ENCODE results near the gene RPS19. TPM values are rescaled to one million over a fixed set of nuclear protein-coding genes. Genes with fewer than 3 reads are reported as not detected.

The RPS19 gene
- total RNA-seq (4,411 TPM), polyA plus RNA-seq (ENCODE audit: insufficient read depth in 1 of 8, insufficient read length in 8 of 8, low replicate concordance in 1 of 8) (1,000 to 10,000 TPM; 2,442 to 2,898 (median 2,547) TPM)
- long read RNA-seq, donor 1, transcript RPS19-205 (3 exons, 601 nt), result minor isoform, 7 of 1,081 reads
- long read RNA-seq, donor 1, transcript RPS19-206 (6 exons, 2,359 nt), result major isoform, 763 of 1,081 reads
- long read RNA-seq, donor 1, partial matches to known transcripts, result 301 of 1,081 reads
- long read RNA-seq, donor 1, other reads (novel, unspliced or antisense), result 10 of 1,081 reads
- long read RNA-seq, donor 2, transcript RPS19-206 (6 exons, 2,359 nt), result major isoform, 178 of 285 reads
- long read RNA-seq, donor 2, partial matches to known transcripts, result 103 of 285 reads
- long read RNA-seq, donor 2, other reads (novel, unspliced or antisense), result 0 of 285 reads
- long read RNA-seq, donor 3, transcript RPS19-206 (6 exons, 2,359 nt), result major isoform, 1,317 of 1,714 reads
- long read RNA-seq, donor 3, partial matches to known transcripts, result 382 of 1,714 reads
- long read RNA-seq, donor 3, other reads (novel, unspliced or antisense), result 7 of 1,714 reads
- long read RNA-seq, donor 4, transcript RPS19-206 (6 exons, 2,359 nt), result major isoform, 1,306 of 2,169 reads
- long read RNA-seq, donor 4, partial matches to known transcripts, result 851 of 2,169 reads
- long read RNA-seq, donor 4, other reads (novel, unspliced or antisense), result 5 of 2,169 reads
- long read RNA-seq, donor 5, transcript RPS19-205 (3 exons, 601 nt), result minor isoform, 13 of 4,225 reads
- long read RNA-seq, donor 5, transcript RPS19-201 (6 exons, 500 nt), result minor isoform, 6 of 4,225 reads
- long read RNA-seq, donor 5, transcript RPS19-206 (6 exons, 2,359 nt), result major isoform, 3,181 of 4,225 reads
- long read RNA-seq, donor 5, partial matches to known transcripts, result 980 of 4,225 reads
- long read RNA-seq, donor 5, other reads (novel, unspliced or antisense), result 41 of 4,225 reads
- long read RNA-seq, donor 6, transcript RPS19-201 (6 exons, 500 nt), result minor isoform, 6 of 5,294 reads
- long read RNA-seq, donor 6, transcript RPS19-205 (3 exons, 601 nt), result minor isoform, 16 of 5,294 reads
- long read RNA-seq, donor 6, transcript RPS19-206 (6 exons, 2,359 nt), result major isoform, 3,727 of 5,294 reads
- long read RNA-seq, donor 6, partial matches to known transcripts, result 1,472 of 5,294 reads
- long read RNA-seq, donor 6, other reads (novel, unspliced or antisense), result 67 of 5,294 reads
- long read RNA-seq, donor 7, transcript RPS19-206 (6 exons, 2,359 nt), result major isoform, 2,491 of 3,821 reads
- long read RNA-seq, donor 7, transcript RPS19-205 (3 exons, 601 nt), result minor isoform, 17 of 3,821 reads
- long read RNA-seq, donor 7, transcript RPS19-201 (6 exons, 500 nt), result minor isoform, 5 of 3,821 reads
- long read RNA-seq, donor 7, partial matches to known transcripts, result 1,253 of 3,821 reads
- long read RNA-seq, donor 7, other reads (novel, unspliced or antisense), result 53 of 3,821 reads
- long read RNA-seq, donor 8, transcript RPS19-206 (6 exons, 2,359 nt), result major isoform, 1,667 of 2,777 reads
- long read RNA-seq, donor 8, transcript RPS19-205 (3 exons, 601 nt), result minor isoform, 19 of 2,777 reads
- long read RNA-seq, donor 8, partial matches to known transcripts, result 1,068 of 2,777 reads
- long read RNA-seq, donor 8, other reads (novel, unspliced or antisense), result 21 of 2,777 reads
- long read RNA-seq, donor 9, transcript RPS19-206 (6 exons, 2,359 nt), result major isoform, 1,541 of 2,515 reads
- long read RNA-seq, donor 9, transcript RPS19-205 (3 exons, 601 nt), result minor isoform, 13 of 2,515 reads
- long read RNA-seq, donor 9, partial matches to known transcripts, result 943 of 2,515 reads
- long read RNA-seq, donor 9, other reads (novel, unspliced or antisense), result 15 of 2,515 reads
- long read RNA-seq, donor 10, transcript RPS19-206 (6 exons, 2,359 nt), result major isoform, 2,298 of 3,632 reads
- long read RNA-seq, donor 10, transcript RPS19-205 (3 exons, 601 nt), result minor isoform, 16 of 3,632 reads
- long read RNA-seq, donor 10, partial matches to known transcripts, result 1,285 of 3,632 reads
- long read RNA-seq, donor 10, other reads (novel, unspliced or antisense), result 28 of 3,632 reads
- long read RNA-seq, donor 11, transcript RPS19-206 (6 exons, 2,359 nt), result major isoform, 1,849 of 2,633 reads
- long read RNA-seq, donor 11, transcript RPS19-205 (3 exons, 601 nt), result minor isoform, 13 of 2,633 reads
- long read RNA-seq, donor 11, partial matches to known transcripts, result 736 of 2,633 reads
- long read RNA-seq, donor 11, other reads (novel, unspliced or antisense), result 26 of 2,633 reads

DNA sequence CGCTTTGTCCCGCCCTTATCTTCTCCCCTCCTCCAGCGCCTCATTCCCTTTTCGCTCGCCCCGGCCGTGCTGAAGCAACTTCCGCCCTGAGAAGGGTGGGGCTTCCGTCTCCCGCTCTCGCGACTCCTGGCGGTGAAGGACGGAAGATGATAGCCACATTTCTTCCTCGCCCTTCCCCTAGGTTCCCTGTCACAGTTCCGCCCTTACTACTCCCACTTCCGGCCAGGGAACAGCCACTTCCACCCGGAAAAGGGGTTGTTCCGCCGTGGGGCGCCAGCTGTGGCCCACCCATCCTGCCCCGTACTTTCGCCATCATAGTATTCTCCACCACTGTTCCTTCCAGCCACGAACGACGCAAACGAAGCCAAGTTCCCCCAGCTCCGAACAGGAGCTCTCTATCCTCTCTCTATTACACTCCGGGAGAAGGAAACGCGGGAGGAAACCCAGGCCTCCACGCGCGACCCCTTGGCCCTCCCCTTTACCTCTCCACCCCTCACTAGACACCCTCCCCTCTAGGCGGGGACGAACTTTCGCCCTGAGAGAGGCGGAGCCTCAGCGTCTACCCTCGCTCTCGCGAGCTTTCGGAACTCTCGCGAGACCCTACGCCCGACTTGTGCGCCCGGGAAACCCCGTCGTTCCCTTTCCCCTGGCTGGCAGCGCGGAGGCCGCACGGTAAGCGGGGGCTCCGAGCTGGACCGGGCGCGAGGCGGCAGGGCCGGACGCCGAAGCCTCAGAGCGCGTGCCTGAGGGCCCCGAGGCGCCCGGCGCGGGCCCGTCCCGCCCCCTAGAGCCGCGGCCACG lies at the start of gene RPS19:
Gene RPS19 (plus strand): TSS at position 638 of the 801 bp plus-strand sequence. CDS start 520 bp downstream, outside the sequence.
- peak; percentile 100 for DNase-seq
- Histone ChIP-seq H3K27ac (ENCODE audit: low read length) (peak within 1 kb of the TSS; percentile 100), H3K9me3 (replicated peaks; ENCODE audit: control insufficient read depth, low read depth, low read length) (no peaks in the 10 kb centered on the region), H3K4me3 (ENCODE audit: low read length) (peak within 1 kb of the TSS; percentile 92), H3K4me1 (ENCODE audit: control insufficient read depth, insufficient read depth, low read length) (peaks cover 25% of the 10 kb centered on the region), H3K36me3 (ENCODE audit: control insufficient read depth, insufficient read depth, low read length) (peaks cover 39% of the 10 kb centered on the region), H3K27me3 (ENCODE audit: control insufficient read depth, insufficient read depth, low read length) (no peaks in the 10 kb centered on the region)
- under 1% methylated on average over 71 of the region's 76 CpGs for WGBS (ENCODE audit: insufficient coverage)

DNA sequence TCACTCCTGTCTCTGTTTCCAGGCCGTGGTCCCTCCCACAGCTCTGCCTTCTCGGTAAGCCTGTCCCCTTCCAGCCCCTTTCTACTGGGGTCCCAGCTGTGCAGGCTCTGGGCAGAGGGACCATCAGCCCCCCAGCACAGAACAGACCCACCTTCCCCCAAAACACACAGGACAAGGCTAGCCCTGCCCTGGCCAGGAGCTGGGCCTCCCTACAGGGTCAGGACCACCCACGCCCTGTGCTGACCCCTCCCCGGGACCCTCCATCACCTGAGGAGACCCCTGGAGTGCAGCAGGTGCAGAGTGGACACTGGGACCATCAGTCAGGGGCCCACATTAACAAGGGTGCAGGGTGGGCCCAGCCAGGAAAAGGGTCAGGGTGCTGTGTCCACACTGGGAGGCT lies 49.8 kb upstream of the RPS19 start:
- WGBS (ENCODE audit: insufficient coverage), result 31% methylated on average over 2 of the region's 4 CpGs
- Histone ChIP-seq H3K9me3 (replicated peaks; ENCODE audit: control insufficient read depth, low read depth, low read length) (no peaks in the 10 kb centered on the region), H3K4me1 (ENCODE audit: control insufficient read depth, insufficient read depth, low read length) (no peaks in the 10 kb centered on the region), H3K27ac (ENCODE audit: low read length) (no peak overlapping the region), H3K36me3 (ENCODE audit: control insufficient read depth, insufficient read depth, low read length) (no peaks in the 10 kb centered on the region), H3K27me3 (ENCODE audit: control insufficient read depth, insufficient read depth, low read length) (no peaks in the 10 kb centered on the region), H3K4me3 (ENCODE audit: low read length) (no peak overlapping the region)
- DNase-seq, result no peak

DNA sequence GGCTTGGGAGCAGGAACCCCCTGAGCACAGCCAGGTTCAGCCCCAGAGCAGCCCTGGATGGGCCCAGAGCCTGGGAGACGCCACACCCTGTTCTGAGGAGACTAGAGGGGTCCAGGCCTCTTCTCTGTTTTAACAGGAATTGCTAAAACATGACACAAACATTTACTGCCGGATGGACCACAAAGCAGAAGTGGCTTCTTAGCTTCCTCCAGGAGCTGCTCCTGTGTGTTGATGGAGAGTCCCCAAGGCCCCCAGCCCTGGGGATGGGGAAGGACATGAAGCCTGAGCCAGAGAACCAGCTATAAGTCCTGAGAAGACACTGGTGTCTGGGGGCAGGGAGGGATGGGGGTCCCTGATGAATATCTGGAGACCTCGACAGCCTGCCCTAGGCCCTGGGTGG lies 49.0 kb upstream of the RPS19 start:
- no peaks in the 10 kb centered on the region for H3K36me3 ChIP-seq (ENCODE audit: control insufficient read depth, insufficient read depth, low read length)
- H3K4me1 ChIP-seq (ENCODE audit: control insufficient read depth, insufficient read depth, low read length), result no peaks in the 10 kb centered on the region
- WGBS (ENCODE audit: insufficient coverage), result 33% methylated on average over 1 of the region's 3 CpGs
- H3K27ac ChIP-seq (ENCODE audit: low read length), result no peak overlapping the region
- no peak overlapping the region for H3K4me3 ChIP-seq (ENCODE audit: low read length)
- peak; percentile 49 for DNase-seq
- H3K9me3 ChIP-seq (replicated peaks; ENCODE audit: control insufficient read depth, low read depth, low read length), result no peaks in the 10 kb centered on the region
- H3K27me3 ChIP-seq (ENCODE audit: control insufficient read depth, insufficient read depth, low read length), result no peaks in the 10 kb centered on the region

DNA sequence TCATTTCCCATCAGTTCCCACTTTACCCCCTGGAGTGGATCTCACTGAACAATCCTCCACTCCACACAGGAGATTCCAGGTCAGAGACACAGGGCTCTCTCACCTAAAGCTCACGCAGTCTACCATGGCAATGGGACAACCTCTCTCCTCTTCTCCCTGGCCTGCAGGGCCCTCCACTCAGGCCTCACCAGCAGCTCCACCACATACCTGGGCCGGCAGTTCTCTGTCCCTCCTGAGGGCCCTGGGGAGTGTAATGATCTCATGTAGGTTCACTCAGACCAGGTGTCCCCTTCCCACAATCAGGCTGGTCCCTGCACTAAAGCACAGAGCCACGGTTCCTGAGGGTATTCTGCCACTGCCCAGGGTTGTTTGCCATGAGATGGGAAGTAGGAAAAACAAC lies 48.1 kb upstream of the RPS19 start:
- H3K27ac ChIP-seq (ENCODE audit: low read length), result no peak overlapping the region
- no peaks in the 10 kb centered on the region for H3K27me3 ChIP-seq (ENCODE audit: control insufficient read depth, insufficient read depth, low read length)
- no CpG with 5 or more reads among the region's 3 CpGs for WGBS (ENCODE audit: insufficient coverage)

DNA sequence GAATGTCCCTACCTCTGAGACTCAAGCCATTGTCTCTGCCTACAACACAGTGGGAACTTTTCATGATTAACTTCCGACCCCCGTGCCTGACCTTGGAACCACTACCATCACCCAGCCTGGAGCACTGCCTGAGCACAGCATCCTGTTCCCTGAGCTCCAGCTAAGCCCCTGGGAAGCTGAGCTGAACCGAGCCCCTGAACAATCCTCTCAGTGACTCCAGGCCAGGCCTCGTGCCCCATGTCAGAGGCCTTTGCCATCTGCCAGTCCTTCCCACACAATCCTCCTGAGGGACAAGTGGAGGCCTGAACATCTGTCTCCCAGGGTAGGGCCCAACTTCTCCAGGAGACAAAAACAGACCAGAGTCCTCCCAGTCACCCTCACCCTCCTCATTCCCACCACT lies 46.1 kb upstream of the RPS19 start:
- DNase-seq, result no peak
- Histone ChIP-seq H3K4me3 (ENCODE audit: low read length) (no peak overlapping the region), H3K36me3 (ENCODE audit: control insufficient read depth, insufficient read depth, low read length) (no peaks in the 10 kb centered on the region), H3K27ac (ENCODE audit: low read length) (no peak overlapping the region), H3K27me3 (ENCODE audit: control insufficient read depth, insufficient read depth, low read length) (no peaks in the 10 kb centered on the region), H3K4me1 (ENCODE audit: control insufficient read depth, insufficient read depth, low read length) (no peaks in the 10 kb centered on the region), H3K9me3 (replicated peaks; ENCODE audit: control insufficient read depth, low read depth, low read length) (no peaks in the 10 kb centered on the region)
- 45% methylated on average over 3 of the region's 4 CpGs for WGBS (ENCODE audit: insufficient coverage)

More for the DNA sequence above, 48.1 kb upstream of the RPS19 start:
- no peaks in the 10 kb centered on the region for H3K9me3 ChIP-seq (replicated peaks; ENCODE audit: control insufficient read depth, low read depth, low read length)
- H3K36me3 ChIP-seq (ENCODE audit: control insufficient read depth, insufficient read depth, low read length), result no peaks in the 10 kb centered on the region
- H3K4me1 ChIP-seq (ENCODE audit: control insufficient read depth, insufficient read depth, low read length), result no peaks in the 10 kb centered on the region
- DNase-seq, result no peak
- no peak overlapping the region for H3K4me3 ChIP-seq (ENCODE audit: low read length)

DNA sequence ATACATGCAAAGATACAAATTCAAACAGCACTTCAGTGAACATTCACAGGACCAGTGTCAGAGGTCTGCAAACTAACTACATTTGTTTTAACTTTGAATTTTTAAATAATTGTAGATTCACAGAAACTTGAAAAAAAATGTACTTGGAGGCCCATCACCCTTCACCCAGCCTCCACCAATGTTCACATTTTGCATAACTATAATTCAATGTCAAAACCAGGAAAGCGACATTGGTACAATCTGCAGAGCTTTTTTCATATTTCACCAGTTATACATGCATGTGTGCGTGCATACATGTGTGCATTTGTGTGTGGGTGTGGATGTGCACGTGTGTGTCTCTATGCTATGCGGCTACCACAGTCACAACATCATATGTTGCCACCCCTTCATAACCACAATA lies 44.8 kb upstream of the RPS19 start:
- no peak overlapping the region for H3K4me3 ChIP-seq (ENCODE audit: low read length)
- no peaks in the 10 kb centered on the region for H3K36me3 ChIP-seq (ENCODE audit: control insufficient read depth, insufficient read depth, low read length)
- H3K4me1 ChIP-seq (ENCODE audit: control insufficient read depth, insufficient read depth, low read length), result no peaks in the 10 kb centered on the region
- no CpG with 5 or more reads among the region's 4 CpGs for WGBS (ENCODE audit: insufficient coverage)
- H3K27me3 ChIP-seq (ENCODE audit: control insufficient read depth, insufficient read depth, low read length), result no peaks in the 10 kb centered on the region
- DNase-seq, result no peak
- no peak overlapping the region for H3K27ac ChIP-seq (ENCODE audit: low read length)
- no peaks in the 10 kb centered on the region for H3K9me3 ChIP-seq (replicated peaks; ENCODE audit: control insufficient read depth, low read depth, low read length)

DNA sequence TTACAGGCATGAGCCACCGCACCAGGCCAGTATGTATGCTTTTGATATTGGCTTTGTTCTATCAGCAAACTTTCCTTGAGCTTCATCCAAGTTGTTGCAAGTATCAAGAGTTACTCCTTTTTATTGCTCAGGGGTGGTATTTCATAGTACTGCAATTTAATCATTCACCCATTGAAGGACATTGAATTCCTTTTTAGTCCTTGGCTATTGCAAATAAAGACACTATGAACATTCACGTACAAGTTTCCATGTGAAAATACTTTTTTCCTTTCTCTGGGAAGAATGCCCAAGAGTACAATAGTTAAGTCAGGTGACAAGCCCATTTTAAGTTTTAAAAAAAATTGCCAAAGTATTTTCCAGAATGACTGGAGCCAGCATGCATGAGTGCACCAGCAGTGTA lies 43.3 kb upstream of the RPS19 start:
- Histone ChIP-seq H3K4me3 (ENCODE audit: low read length) (no peak overlapping the region), H3K36me3 (ENCODE audit: control insufficient read depth, insufficient read depth, low read length) (no peaks in the 10 kb centered on the region), H3K4me1 (ENCODE audit: control insufficient read depth, insufficient read depth, low read length) (no peaks in the 10 kb centered on the region), H3K27ac (ENCODE audit: low read length) (no peak overlapping the region), H3K9me3 (replicated peaks; ENCODE audit: control insufficient read depth, low read depth, low read length) (no peaks in the 10 kb centered on the region), H3K27me3 (ENCODE audit: control insufficient read depth, insufficient read depth, low read length) (no peaks in the 10 kb centered on the region)
- DNase-seq, result peak; percentile 16
- no CpG with 5 or more reads among the region's 2 CpGs for WGBS (ENCODE audit: insufficient coverage)

DNA sequence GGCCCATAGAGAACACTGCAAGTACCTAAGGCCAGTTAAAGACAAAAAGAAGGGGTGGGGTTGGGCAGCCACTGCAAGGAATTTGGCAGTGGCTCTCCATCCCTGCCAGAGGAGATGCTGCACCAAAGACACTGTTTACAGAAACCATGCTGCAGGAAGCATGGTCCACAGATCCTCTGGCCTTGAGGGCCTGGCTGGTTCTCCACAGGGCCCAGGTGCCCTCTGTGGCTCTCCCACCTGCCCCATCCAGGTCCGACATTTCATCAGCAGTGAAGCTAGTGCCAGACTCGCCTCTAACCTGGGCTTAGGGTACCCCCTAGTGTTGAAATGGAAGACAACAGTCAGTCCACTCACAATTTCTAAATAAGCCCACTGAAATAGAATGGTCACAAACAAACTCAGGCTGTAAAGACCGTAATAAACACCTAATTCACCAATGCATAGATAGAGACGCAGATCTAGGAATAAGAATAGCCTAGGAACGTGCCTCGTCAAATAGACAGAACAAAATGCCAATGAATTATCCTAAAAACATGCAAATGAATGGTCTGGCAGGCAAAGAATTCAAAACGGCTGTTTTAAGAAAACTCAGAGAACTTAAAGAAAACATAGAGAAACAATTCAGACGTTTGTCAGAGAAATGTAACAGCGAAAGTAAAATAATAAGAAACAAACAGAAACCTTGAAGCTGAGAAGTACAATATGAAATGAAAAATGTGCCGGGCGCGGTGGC lies 38.9 kb upstream of the RPS19 start:
- Histone ChIP-seq H3K9me3 (replicated peaks; ENCODE audit: control insufficient read depth, low read depth, low read length) (no peaks in the 10 kb centered on the region), H3K36me3 (ENCODE audit: control insufficient read depth, insufficient read depth, low read length) (no peaks in the 10 kb centered on the region), H3K27ac (ENCODE audit: low read length) (no peak overlapping the region), H3K4me1 (ENCODE audit: control insufficient read depth, insufficient read depth, low read length) (no peaks in the 10 kb centered on the region), H3K27me3 (ENCODE audit: control insufficient read depth, insufficient read depth, low read length) (no peaks in the 10 kb centered on the region), H3K4me3 (ENCODE audit: low read length) (no peak overlapping the region)
- DNase-seq, result no peak
- WGBS (ENCODE audit: insufficient coverage), result 100% methylated on average over 1 of the region's 12 CpGs
